ENCODE data around the gene TMEM165.
A peak's percentile ranks its signal among the peaks of the same experiment; 100 is the strongest.

TMEM165 gene

GRCh38 chr4:55409468-55410171 lies 13.9 kb downstream of the TMEM165 start:
- no peak overlapping the region for H3K4me3 Mint-ChIP-seq
- DNase-seq = no peak
- peak overlapping the region in 1 of 2 donors; percentile 50 for H3K27ac Mint-ChIP-seq
- no peak for ATAC-seq
- no peaks in the 10 kb centered on the region for H3K9me3 Mint-ChIP-seq
- peaks cover 27% of the 10 kb centered on the region for H3K4me1 Mint-ChIP-seq
- H3K27me3 Mint-ChIP-seq = no peaks in the 10 kb centered on the region

- no peak for DNase-seq
- no peak overlapping the region for H3K4me3 Mint-ChIP-seq
- H3K9me3 Mint-ChIP-seq = no peaks in the 10 kb centered on the region
- H3K27ac Mint-ChIP-seq = no peak overlapping the region
- ATAC-seq = no peak
- H3K4me1 Mint-ChIP-seq = peaks cover 21% of the 10 kb centered on the region
- H3K27me3 Mint-ChIP-seq = no peaks in the 10 kb centered on the region
Measured at GRCh38 chr4:55410431-55410830, 14.7 kb downstream of the TMEM165 start.

- ATAC-seq = no peak
- Mint-ChIP-seq H3K4me3 (no peak overlapping the region), H3K4me1 (peaks cover 12% of the 10 kb centered on the region)
Measured at GRCh38 chr4:55411621-55412020, 15.9 kb downstream of the TMEM165 start.

GRCh38 chr4:55416176-55416575 lies 20.4 kb downstream of the TMEM165 start:
- no peaks in the 10 kb centered on the region for H3K27me3 Mint-ChIP-seq
- no peaks in the 10 kb centered on the region for H3K4me1 Mint-ChIP-seq
- H3K9me3 Mint-ChIP-seq = no peaks in the 10 kb centered on the region
- no peak for DNase-seq
- ATAC-seq = no peak
- H3K4me3 Mint-ChIP-seq = no peak overlapping the region
- no peak overlapping the region for H3K27ac Mint-ChIP-seq

More at GRCh38 chr4:55411621-55412020, 15.9 kb downstream of the TMEM165 start:
- no peak for DNase-seq
- Mint-ChIP-seq H3K9me3 (no peaks in the 10 kb centered on the region), H3K27ac (no peak overlapping the region), H3K27me3 (no peaks in the 10 kb centered on the region)

GRCh38 chr4:55424791-55425190 lies 29.0 kb downstream of the TMEM165 start:
- no peaks in the 10 kb centered on the region for H3K9me3 Mint-ChIP-seq
- H3K4me1 Mint-ChIP-seq = peaks cover 9% of the 10 kb centered on the region
- no peak for ATAC-seq
- no peak for DNase-seq
- H3K27me3 Mint-ChIP-seq = no peaks in the 10 kb centered on the region
- H3K4me3 Mint-ChIP-seq = no peak overlapping the region
- no peak overlapping the region for H3K27ac Mint-ChIP-seq

GRCh38 chr4:55431710-55432336 lies 36.1 kb downstream of the TMEM165 start:
- DNase-seq (no peak), ATAC-seq (no peak)
- Mint-ChIP-seq H3K4me1 (peaks cover 16% of the 10 kb centered on the region), H3K27ac (no peak overlapping the region), H3K4me3 (no peak overlapping the region), H3K9me3 (no peaks in the 10 kb centered on the region), H3K27me3 (no peaks in the 10 kb centered on the region)

GRCh38 chr4:55435141-55435841 lies 39.5 kb downstream of the TMEM165 start:
- H3K4me3 Mint-ChIP-seq = no peak overlapping the region
- ATAC-seq (peak; percentile 99), DNase-seq (peak; percentile 4 to 51)
- no peaks in the 10 kb centered on the region for H3K9me3 Mint-ChIP-seq
- no peak overlapping the region for H3K27ac Mint-ChIP-seq
- peaks cover 16% of the 10 kb centered on the region for H3K4me1 Mint-ChIP-seq
- H3K27me3 Mint-ChIP-seq = no peaks in the 10 kb centered on the region

GRCh38 chr4:55437356-55437796 lies 41.6 kb downstream of the TMEM165 start:
- Mint-ChIP-seq H3K4me1 (peaks cover 18% of the 10 kb centered on the region), H3K9me3 (no peaks in the 10 kb centered on the region), H3K27ac (no peak overlapping the region), H3K27me3 (no peaks in the 10 kb centered on the region), H3K4me3 (no peak overlapping the region)
- no peak for DNase-seq
- ATAC-seq = no peak

GRCh38 chr4:55437823-55438222 lies 42.1 kb downstream of the TMEM165 start:
- H3K4me1 Mint-ChIP-seq = peaks cover 21% of the 10 kb centered on the region
- no peak for ATAC-seq
- no peak for DNase-seq
- no peak overlapping the region for H3K4me3 Mint-ChIP-seq
- H3K9me3 Mint-ChIP-seq = no peaks in the 10 kb centered on the region
- H3K27me3 Mint-ChIP-seq = no peaks in the 10 kb centered on the region
- H3K27ac Mint-ChIP-seq = no peak overlapping the region

- Mint-ChIP-seq H3K4me3 (no peak overlapping the region), H3K4me1 (peaks cover 21% of the 10 kb centered on the region), H3K27ac (no peak overlapping the region), H3K9me3 (no peaks in the 10 kb centered on the region), H3K27me3 (no peaks in the 10 kb centered on the region)
- DNase-seq (no peak), ATAC-seq (no peak)
Measured at GRCh38 chr4:55438314-55438713, 42.6 kb downstream of the TMEM165 start.

GRCh38 chr4:55439023-55439422 lies 43.3 kb downstream of the TMEM165 start:
- H3K27ac Mint-ChIP-seq = no peak overlapping the region

GRCh38 chr4:55440786-55441185 lies 45.0 kb downstream of the TMEM165 start:
- ATAC-seq = no peak
- no peak overlapping the region for H3K27ac Mint-ChIP-seq
- no peak for DNase-seq
- H3K4me1 Mint-ChIP-seq = peaks cover 5% of the 10 kb centered on the region
- no peaks in the 10 kb centered on the region for H3K9me3 Mint-ChIP-seq
- H3K4me3 Mint-ChIP-seq = no peak overlapping the region
- H3K27me3 Mint-ChIP-seq = no peaks in the 10 kb centered on the region

More at GRCh38 chr4:55439023-55439422, 43.3 kb downstream of the TMEM165 start:
- no peaks in the 10 kb centered on the region for H3K27me3 Mint-ChIP-seq
- H3K4me1 Mint-ChIP-seq = peaks cover 21% of the 10 kb centered on the region
- ATAC-seq (no peak), DNase-seq (no peak)
- no peaks in the 10 kb centered on the region for H3K9me3 Mint-ChIP-seq
- H3K4me3 Mint-ChIP-seq = no peak overlapping the region

GRCh38 chr4:55442541-55442940 lies 46.8 kb downstream of the TMEM165 start:
- no peak for DNase-seq
- no peak for ATAC-seq
- Mint-ChIP-seq H3K27me3 (no peaks in the 10 kb centered on the region), H3K9me3 (no peaks in the 10 kb centered on the region), H3K4me1 (peaks cover 4% of the 10 kb centered on the region), H3K4me3 (no peak overlapping the region), H3K27ac (no peak overlapping the region)

- H3K27me3 Mint-ChIP-seq = no peaks in the 10 kb centered on the region
- DNase-seq = no peak
- no peak overlapping the region for H3K4me3 Mint-ChIP-seq
- H3K27ac Mint-ChIP-seq = no peak overlapping the region
- H3K4me1 Mint-ChIP-seq = peaks cover 4% of the 10 kb centered on the region
- no peak for ATAC-seq
- no peaks in the 10 kb centered on the region for H3K9me3 Mint-ChIP-seq
Measured at GRCh38 chr4:55444827-55445226, 49.1 kb downstream of the TMEM165 start.

GRCh38 chr4:55445921-55446577 lies 50.3 kb downstream of the TMEM165 start:
- H3K27ac Mint-ChIP-seq = no peak overlapping the region
- H3K9me3 Mint-ChIP-seq = no peaks in the 10 kb centered on the region
- H3K4me1 Mint-ChIP-seq = peaks cover 4% of the 10 kb centered on the region
- no peaks in the 10 kb centered on the region for H3K27me3 Mint-ChIP-seq
- no peak overlapping the region for H3K4me3 Mint-ChIP-seq
- no peak for DNase-seq
- ATAC-seq = no peak

- DNase-seq (no peak), ATAC-seq (no peak)
- Mint-ChIP-seq H3K4me1 (peaks cover 4% of the 10 kb centered on the region), H3K27me3 (no peaks in the 10 kb centered on the region), H3K9me3 (no peaks in the 10 kb centered on the region), H3K4me3 (no peak overlapping the region), H3K27ac (no peak overlapping the region)
Measured at GRCh38 chr4:55446578-55446922, 50.8 kb downstream of the TMEM165 start.

All from stimulated activated naive CD8-positive, alpha-beta T cell treated with anti-CD3 and anti-CD28 coated beads, Interleukin-15, amount 100 ng/mL, for 72 hours (primary cell).